Measurements from ENCODE around the gene RIPPLY2. TPM values are rescaled to one million over a fixed set of nuclear protein-coding genes. Genes with fewer than 3 reads are reported as not detected.

RIPPLY2 gene
- total and polyA plus RNA-seq, 8 donors: not detected

GRCh38 chr6:83812595-83812994, 40.6 kb upstream of the RIPPLY2 start:
- Histone ChIP-seq H3K4me1 (no peaks in the 10 kb centered on the region), H3K9me3 (no peaks in the 10 kb centered on the region), H3K27ac (no peak overlapping the region), H3K27me3 (no peaks in the 10 kb centered on the region), H3K36me3 (no peaks in the 10 kb centered on the region), H3K4me3 (no peak overlapping the region)
- no peak for TF ChIP-seq CTCF (IDR thresholded peaks at IDR 0.05)
- intact Hi-C loops (cut with DNase I): no loop called here
- DNase-seq (no peak), ATAC-seq (no peak)

- no peak for TF ChIP-seq CTCF (IDR thresholded peaks at IDR 0.05)
- no peak overlapping the region for H3K4me3 ChIP-seq
These were observed 37.4 kb upstream of the RIPPLY2 start for GRCh38 chr6:83815631-83816272.

GRCh38 chr6:83822629-83823169, 30.5 kb upstream of the RIPPLY2 start:
- no peak for DNase-seq
- Histone ChIP-seq H3K9me3 (no peaks in the 10 kb centered on the region), H3K4me3 (no peak overlapping the region), H3K36me3 (no peaks in the 10 kb centered on the region), H3K27ac (no peak overlapping the region), H3K27me3 (no peaks in the 10 kb centered on the region), H3K4me1 (no peaks in the 10 kb centered on the region)
- intact Hi-C loops (cut with DNase I): no loop called here
- no peak for ATAC-seq
- TF ChIP-seq CTCF (IDR thresholded peaks at IDR 0.05): no peak

More at GRCh38 chr6:83815631-83816272, 37.4 kb upstream of the RIPPLY2 start:
- Histone ChIP-seq H3K27ac (no peak overlapping the region), H3K9me3 (no peaks in the 10 kb centered on the region), H3K27me3 (no peaks in the 10 kb centered on the region), H3K4me1 (no peaks in the 10 kb centered on the region), H3K36me3 (no peaks in the 10 kb centered on the region)
- ATAC-seq (no peak), DNase-seq (no peak)
- intact Hi-C loops (cut with DNase I): no loop called here

GRCh38 chr6:83824388-83824801, 28.8 kb upstream of the RIPPLY2 start:
- Histone ChIP-seq H3K9me3 (no peaks in the 10 kb centered on the region), H3K4me3 (no peak overlapping the region), H3K27me3 (no peaks in the 10 kb centered on the region), H3K36me3 (no peaks in the 10 kb centered on the region), H3K4me1 (no peaks in the 10 kb centered on the region), H3K27ac (no peak overlapping the region)
- intact Hi-C loops (cut with DNase I): no loop called here
- peak; percentile 76 for ATAC-seq
- TF ChIP-seq CTCF (IDR thresholded peaks at IDR 0.05): no peak
- DNase-seq: no peak

- no peak for DNase-seq
- Histone ChIP-seq H3K9me3 (no peaks in the 10 kb centered on the region), H3K27ac (no peak overlapping the region), H3K36me3 (no peaks in the 10 kb centered on the region), H3K4me1 (no peaks in the 10 kb centered on the region), H3K4me3 (no peak overlapping the region), H3K27me3 (no peaks in the 10 kb centered on the region)
- TF ChIP-seq CTCF (IDR thresholded peaks at IDR 0.05): no peak
- intact Hi-C loops (cut with DNase I): no loop called here
- ATAC-seq: no peak
These were observed 28.3 kb upstream of the RIPPLY2 start for GRCh38 chr6:83824831-83825230.
